CD14-positive monocyte (primary cell): ENCODE data around the gene AXIN1. TPM values are rescaled to one million over a fixed set of nuclear protein-coding genes. Genes with fewer than 3 reads are reported as not detected.

ENCODE experiments used
- DNase-seq, 3 donors: peaks; one replicate each; pipeline ENCODE4 v3.0.0-alpha.2; 2011 to 2022
- H2AFZ ChIP-seq: 2 replicates; pipeline ENCODE4 v1.6.0; 2012; ENCODE audit warnings: mild to moderate bottlenecking, low read depth, low read length, inconsistent platforms; ENCODE audit not compliant: insufficient read depth, poor library complexity, severe bottlenecking
- H3K27ac ChIP-seq, 2 donors: 1 replicate in 1 of 2; 2 replicates in 1 of 2; pipeline ENCODE4 v1.5.1; 2012 to 2013; ENCODE audit warnings: low read length in 2 of 2, control low read depth in 1 of 2, inconsistent platforms in 1 of 2, low read depth in 1 of 2, mild to moderate bottlenecking in 1 of 2
- H3K27me3 ChIP-seq, 2 donors: one replicate each; pipeline versions ENCODE4 v1.6.0 to v1.6.1; 2011 to 2013; ENCODE audit warnings: low read length in 2 of 2; ENCODE audit not compliant: control insufficient read depth in 2 of 2, insufficient read depth in 2 of 2
- H3K36me3 ChIP-seq, 2 donors: replicated peaks in 1 of 2; 1 replicate in 1 of 2; 2 replicates in 1 of 2; pipeline versions ENCODE4 v1.5.1 to v1.6.1; 2012 to 2013; ENCODE audit warnings: low read length in 2 of 2, control low read depth in 1 of 2, inconsistent platforms in 1 of 2, mild to moderate bottlenecking in 1 of 2; ENCODE audit not compliant: insufficient read depth in 2 of 2, control insufficient read depth in 1 of 2
- H3K4me1 ChIP-seq, 2 donors: 1 replicate in 1 of 2; 2 replicates in 1 of 2; pipeline versions ENCODE4 v1.5.1 to v1.6.1; 2012 to 2013; ENCODE audit warnings: low read length in 2 of 2, control low read depth in 1 of 2, inconsistent platforms in 1 of 2, mild to moderate bottlenecking in 1 of 2, moderate library complexity in 1 of 2; ENCODE audit not compliant: insufficient read depth in 2 of 2, control insufficient read depth in 1 of 2
- H3K4me2 ChIP-seq: replicated peaks from 2 replicates; pipeline ENCODE3; 2012; ENCODE audit warnings: low read length, moderate library complexity, mild to moderate bottlenecking; ENCODE audit not compliant: poor library complexity, severe bottlenecking; ENCODE audit errors: extremely low read depth
- H3K4me3 ChIP-seq, 3 experiments: fragments of 200-600 bp in 1 of 3; sonication (generic) in 1 of 3; replicated peaks in 1 of 3; 1 replicate in 2 of 3; 2 replicates in 1 of 3; pipeline ENCODE4 v1.5.1; 2011 to 2013; ENCODE audit warnings: low read length in 3 of 3, mild to moderate bottlenecking in 3 of 3, control low read depth in 2 of 3, low read depth in 2 of 3, inconsistent platforms in 1 of 3, moderate library complexity in 1 of 3
- H3K79me2 ChIP-seq: 2 replicates; pipeline ENCODE4 v1.6.0; 2012; ENCODE audit warnings: mild to moderate bottlenecking, control low read depth, inconsistent platforms, low read length, moderate library complexity; ENCODE audit not compliant: insufficient read depth
- H3K9ac ChIP-seq: 2 replicates; pipeline ENCODE4 v1.6.0; 2017; ENCODE audit warnings: low read length, mild to moderate bottlenecking; ENCODE audit not compliant: insufficient read depth, poor library complexity, severe bottlenecking
- H3K9me3 ChIP-seq, 2 donors: replicated peaks in 1 of 2; 1 replicate in 1 of 2; 2 replicates in 1 of 2; pipeline versions ENCODE4 v1.5.1 to v1.6.1; 2012 to 2013; ENCODE audit warnings: low read length in 2 of 2, control low read depth in 1 of 2; ENCODE audit not compliant: control insufficient read depth in 1 of 2, insufficient read depth in 1 of 2
- H4K20me1 ChIP-seq: 2 replicates; pipeline ENCODE4 v1.6.0; 2012; ENCODE audit warnings: mild to moderate bottlenecking, low read length, control low read depth, moderate library complexity; ENCODE audit not compliant: insufficient read depth
- H3K27ac Mint-ChIP-seq, 7 donors: one replicate each; pipeline ENCODE4 v1.8.0; 2020; ENCODE audit warnings: mild to moderate bottlenecking in 7 of 7, mixed read lengths in 7 of 7, moderate library complexity in 6 of 7, inconsistent platforms in 2 of 7
- H3K27me3 Mint-ChIP-seq, 3 donors: one replicate each; pipeline ENCODE4 v1.8.0; 2021 to 2022; ENCODE audit warnings: low read depth in 3 of 3, mild to moderate bottlenecking in 3 of 3, mixed read lengths in 3 of 3, moderate library complexity in 3 of 3, inconsistent platforms in 1 of 3
- H3K36me3 Mint-ChIP-seq, 2 donors: one replicate each; pipeline ENCODE4 v1.8.0; 2020; ENCODE audit warnings: mixed read lengths in 2 of 2, inconsistent platforms in 1 of 2, mild to moderate bottlenecking in 1 of 2
- H3K4me1 Mint-ChIP-seq: one replicate; pipeline ENCODE4 v1.8.0; 2020; ENCODE audit warnings: mild to moderate bottlenecking, mixed read lengths
- H3K4me3 Mint-ChIP-seq, 2 donors: one replicate each; pipeline ENCODE4 v1.8.0; 2020; ENCODE audit warnings: mild to moderate bottlenecking in 2 of 2, mixed read lengths in 2 of 2, moderate library complexity in 1 of 2
- H3K9me3 Mint-ChIP-seq, 7 donors: one replicate each; pipeline ENCODE4 v1.8.0; 2020 to 2022; ENCODE audit warnings: mixed read lengths in 7 of 7, mild to moderate bottlenecking in 6 of 7, moderate library complexity in 6 of 7, inconsistent platforms in 2 of 7
- CTCF ChIP-seq: fragments of 200-600 bp; IDR thresholded peaks from one replicate; pipeline ENCODE4 v1.8.0; 2022; ENCODE audit warnings: antibody characterized with exemption, mild to moderate bottlenecking
- WGBS: methylation state at CpG from one replicate; pipeline ENCODE4 v1.1.5; 2013; ENCODE audit warnings: missing lambda C conversion rate; ENCODE audit not compliant: insufficient coverage; 5-methylcytosine and 5-hydroxymethylcytosine counted together
- intact Hi-C, 2 donors: fragments of 100-400 bp; cut with micrococcal nuclease; formaldehyde crosslinking; loops; one replicate each; pipeline versions ENCODE4 v1.15.0 to v1.15.1; 2023
- polyA plus RNA-seq, 3 donors: library from polyadenylated mRNA; depleted of rRNA in 1 of 3; unstranded in 2 of 3; stranded (reverse) in 1 of 3; fragments of 300-500 nt in 2 of 3; fragments of >200 nt in 1 of 3; fragmentation: Illumina TruSeq in 2 of 3; gene quantifications; 1 replicate in 2 of 3; 2 replicates in 1 of 3; pipeline ENCODE4 v1.2.3, GENCODE V29; 2012 to 2021

The AXIN1 gene
- polyA plus RNA-seq, 3 donors = 0.30 to 20.9 (median 0.74) TPM

GRCh38 chr16:320206-320605 is 32.3 kb downstream of the AXIN1 start:
- Histone ChIP-seq H3K4me1 (peaks cover 14 to 16% of the 10 kb centered on the region in 2 donors), H3K4me2 (no peak overlapping the region), H3K27me3 (no peaks in the 10 kb centered on the region), H3K27ac (no peak overlapping the region), H3K4me3 (no peak overlapping the region), H3K79me2 (peaks cover 90% of the 10 kb centered on the region), H3K9me3 (no peaks in the 10 kb centered on the region), H2AFZ (no peak overlapping the region), H3K36me3 (peaks cover 13 to 33% of the 10 kb centered on the region in 2 donors), H4K20me1 (peaks cover 74% of the 10 kb centered on the region), H3K9ac (no peak overlapping the region)
- no peak for DNase-seq
- WGBS = no CpG with 5 or more reads among the region's 5 CpGs
- no peak overlapping the region for H3K4me3 Mint-ChIP-seq
- H3K9me3 Mint-ChIP-seq = no peaks in the 10 kb centered on the region
- peak overlapping the region in 5 of 7 donors; percentile 1 to 37 (median 7) for H3K27ac Mint-ChIP-seq
- peaks cover 22% of the 10 kb centered on the region for H3K4me1 Mint-ChIP-seq
- peaks cover 0 to under 1% (median 0%) of the 10 kb centered on the region in 3 donors for H3K27me3 Mint-ChIP-seq
- peaks cover 26 to 27% of the 10 kb centered on the region in 2 donors for H3K36me3 Mint-ChIP-seq
- no peak for TF ChIP-seq CTCF
- intact Hi-C loops = no loop called here

DNA sequence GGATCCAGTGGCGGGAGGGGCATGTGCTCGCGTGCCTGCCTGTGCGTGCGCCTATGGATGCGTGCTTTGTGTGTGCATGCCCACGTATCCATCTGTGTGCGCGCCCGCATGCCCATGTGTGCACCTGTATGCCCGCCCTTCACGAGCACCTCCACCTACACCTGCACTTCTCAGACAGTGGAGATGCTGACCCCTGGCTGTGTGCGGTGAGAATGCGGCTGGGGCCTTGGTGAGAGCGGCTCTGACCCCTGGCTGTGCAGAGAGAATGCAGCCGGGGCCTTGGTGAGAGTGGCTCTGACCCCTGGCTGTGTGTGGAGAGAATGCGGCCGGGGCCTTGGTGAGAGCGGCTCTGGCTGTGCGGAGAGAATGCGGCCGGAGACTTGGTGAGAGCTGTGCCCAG is 33.9 kb downstream of the AXIN1 start:
- H3K79me2 ChIP-seq = peaks cover 89% of the 10 kb centered on the region

More for the DNA sequence above, 33.9 kb downstream of the AXIN1 start:
- no peaks in the 10 kb centered on the region for H3K27me3 ChIP-seq
- Mint-ChIP-seq H3K36me3 (peaks cover 40 to 42% of the 10 kb centered on the region in 2 donors), H3K4me3 (no peak overlapping the region), H3K4me1 (peaks cover 6% of the 10 kb centered on the region), H3K9me3 (no peaks in the 10 kb centered on the region), H3K27ac (peak overlapping the region in 1 of 7 donors; percentile 15), H3K27me3 (no peaks in the 10 kb centered on the region)
- no peak overlapping the region for H2AFZ ChIP-seq
- peaks cover 73% of the 10 kb centered on the region for H4K20me1 ChIP-seq
- no peak for DNase-seq
- peaks cover 0 to under 1% of the 10 kb centered on the region in 2 donors for H3K4me1 ChIP-seq
- H3K36me3 ChIP-seq = peaks cover 25 to 48% of the 10 kb centered on the region in 2 donors
- WGBS = 95% methylated on average over 21 of the region's 22 CpGs
- H3K9ac ChIP-seq = no peak overlapping the region
- H3K4me2 ChIP-seq = no peak overlapping the region
- intact Hi-C loops = no loop called here
- TF ChIP-seq CTCF = no peak
- H3K4me3 ChIP-seq = no peak overlapping the region
- H3K9me3 ChIP-seq = no peaks in the 10 kb centered on the region
- H3K27ac ChIP-seq = no peak overlapping the region
